PFSK-1 (cell line): ENCODE measurements around the gene MPP3.
A peak's percentile ranks its signal among the peaks of the same experiment; 100 is the strongest.

ENCODE experiments used
- FOXP2 ChIP-seq: optimal IDR thresholded peaks from 2 replicates; pipeline ENCODE3; 2011; ENCODE audit warnings: borderline replicate concordance, control low read depth, inconsistent platforms; ENCODE audit not compliant: insufficient read depth; ENCODE audit errors: extremely low read length, extremely low read depth
- POLR2AphosphoS5 ChIP-seq: IDR thresholded peaks from 2 replicates; pipeline ENCODE4 v1.6.1; 2012; ENCODE audit warnings: low read depth, mild to moderate bottlenecking, control low read depth, low read length, moderate library complexity
- REST ChIP-seq, 2 experiments: IDR thresholded peaks; 2 replicates each; pipeline versions ENCODE4 v1.6.1 to v1.8.0; 2011 to 2012; ENCODE audit warnings: low read depth in 2 of 2, low read length in 2 of 2, control low read depth in 1 of 2, inconsistent platforms in 1 of 2, mild to moderate bottlenecking in 1 of 2, moderate library complexity in 1 of 2; ENCODE audit not compliant: insufficient read depth in 1 of 2
- SIN3A ChIP-seq: IDR thresholded peaks from 2 replicates; pipeline ENCODE4 v1.6.1; 2012; ENCODE audit warnings: mild to moderate bottlenecking, low read length, moderate library complexity, borderline replicate concordance; ENCODE audit not compliant: insufficient read depth
- TAF1 ChIP-seq: IDR thresholded peaks from 2 replicates; pipeline ENCODE4 v1.6.1; 2012; ENCODE audit warnings: low read length, control low read depth, borderline replicate concordance; ENCODE audit not compliant: insufficient read depth

MPP3 gene

GRCh38 chr17:43767053-43767712, 65.8 kb downstream of the MPP3 start:
- TF ChIP-seq REST (IDR thresholded peaks at IDR 0.05; ENCODE audit: insufficient read depth in 1 of 2, low read depth in 2 of 2, low read length in 2 of 2): no peak
- no peak for TF ChIP-seq FOXP2
- no peak for TF ChIP-seq TAF1
- no peak for TF ChIP-seq POLR2AphosphoS5
- TF ChIP-seq SIN3A: no peak

GRCh38 chr17:43766413-43767052, 66.4 kb downstream of the MPP3 start:
- TF ChIP-seq POLR2AphosphoS5 (no peak), TAF1 (no peak), SIN3A (no peak), REST (IDR thresholded peaks at IDR 0.05; ENCODE audit: insufficient read depth in 1 of 2, low read depth in 2 of 2, low read length in 2 of 2) (no peak), FOXP2 (no peak)

- TF ChIP-seq TAF1: 0 out of 2 replicates have a peak, but pooled peaks have one; percentile 30
- no peak for TF ChIP-seq SIN3A
- TF ChIP-seq REST (IDR thresholded peaks at IDR 0.05; ENCODE audit: insufficient read depth in 1 of 2, low read depth in 2 of 2, low read length in 2 of 2): no peak
Observed at GRCh38 chr17:43760254-43760852, 72.6 kb downstream of the MPP3 start.

- no peak for TF ChIP-seq POLR2AphosphoS5
- no peak for TF ChIP-seq SIN3A
- no peak for TF ChIP-seq FOXP2
- TF ChIP-seq TAF1: no peak
- no peak for TF ChIP-seq REST (IDR thresholded peaks at IDR 0.05; ENCODE audit: insufficient read depth in 1 of 2, low read depth in 2 of 2, low read length in 2 of 2)
Observed at GRCh38 chr17:43759836-43760235, 73.1 kb downstream of the MPP3 start.
